Measurements from ENCODE around the gene SLC16A4.

SLC16A4 gene

GRCh38 chr1:110316735-110317134 is 74.1 kb downstream of the SLC16A4 start:
- no peak overlapping the region for H3K4me3 ChIP-seq (ENCODE audit: low read depth, low read length)
- no peak for DNase-seq (ENCODE audit: low read depth)
- no peak for TF ChIP-seq CTCF (IDR thresholded peaks at IDR 0.05; ENCODE audit: low read depth, low read length, missing control alignments)
- in situ Hi-C loops (cut with HindIII; ENCODE audit: low sequenced_read_pairs), result no loop called here
